22Rv1 (cell line): ENCODE results near the gene ZNF398.

ENCODE experiments used
- CTCF ChIP-seq: fragments of 450-650 bp; IDR thresholded peaks from 2 replicates; pipeline ENCODE4 v1.5.1; 2017; ENCODE audit warnings: mild to moderate bottlenecking
- ZFX ChIP-seq: fragments of 450-650 bp; IDR thresholded peaks from 2 replicates; pipeline ENCODE4 v1.6.1; 2017; ENCODE audit warnings: antibody characterized with exemption, borderline replicate concordance

- TF ChIP-seq CTCF (no peak), ZFX (no peak)
Observed at GRCh38 chr7:149126662-149127266, 20.5 kb upstream of the ZNF398 start.
